D721Med (cell line): ENCODE results near the gene CDC42BPB.

Experiments used
- DNase-seq: peaks from one replicate; pipeline ENCODE4 v3.0.0; 2011; ENCODE audit warnings: low spot score; ENCODE audit not compliant: insufficient read length
- FAIRE-seq: peaks from 2 replicates; lab custom pipeline; 2011; peaks lifted over from hg19 to GRCh38; lab: Jason Lieb, UNC
- TF ChIP-seq, protein P1 (sequence below): IDR thresholded peaks from 2 replicates; pipeline ENCODE4 v1.5.1; 2012; ENCODE audit warnings: mild to moderate bottlenecking, control low read depth; ENCODE audit not compliant: insufficient read depth; ENCODE audit errors: missing control alignments

CDC42BPB gene

DNA sequence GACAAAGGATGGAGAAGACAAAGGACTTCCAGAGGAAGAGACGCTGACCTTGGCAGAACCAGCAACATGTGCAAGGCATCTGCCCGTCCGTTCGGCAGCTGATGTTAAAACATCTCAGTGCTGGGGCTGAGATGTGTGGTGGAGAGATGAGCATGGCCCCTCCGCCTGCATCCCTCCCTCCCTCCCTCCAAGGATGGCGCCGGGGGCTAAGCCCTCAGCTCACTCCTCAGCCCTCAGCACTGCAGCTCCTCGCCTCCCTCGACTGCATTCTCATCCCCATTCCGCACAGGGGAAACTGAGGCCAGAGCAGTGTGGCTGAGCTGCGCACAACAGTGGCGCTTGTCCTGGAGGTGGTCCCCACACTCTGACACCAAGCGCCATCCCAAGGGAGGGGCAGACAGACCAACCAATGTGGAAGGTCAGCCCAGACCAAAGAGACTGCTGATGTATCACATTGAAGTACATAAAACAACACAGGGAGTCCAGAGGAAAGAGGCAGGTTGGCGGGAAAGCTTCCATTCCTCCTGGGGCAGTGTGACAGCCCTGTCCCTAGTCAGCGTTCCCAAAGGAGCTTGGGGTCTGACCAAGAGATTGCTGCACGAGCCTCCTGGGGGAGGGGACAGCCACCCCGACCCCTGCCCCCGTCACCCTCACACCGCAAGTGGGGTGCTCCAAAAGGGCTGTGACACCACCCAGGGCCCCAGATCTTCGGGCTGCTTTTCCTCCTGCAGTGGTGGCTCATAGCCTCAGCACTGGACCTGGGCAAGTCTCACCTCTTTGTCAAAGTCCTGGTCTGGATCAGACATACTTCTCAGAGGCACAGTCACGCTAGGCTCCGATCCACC lies 119.8 kb downstream of the CDC42BPB start:
- TF ChIP-seq, protein P1, sequence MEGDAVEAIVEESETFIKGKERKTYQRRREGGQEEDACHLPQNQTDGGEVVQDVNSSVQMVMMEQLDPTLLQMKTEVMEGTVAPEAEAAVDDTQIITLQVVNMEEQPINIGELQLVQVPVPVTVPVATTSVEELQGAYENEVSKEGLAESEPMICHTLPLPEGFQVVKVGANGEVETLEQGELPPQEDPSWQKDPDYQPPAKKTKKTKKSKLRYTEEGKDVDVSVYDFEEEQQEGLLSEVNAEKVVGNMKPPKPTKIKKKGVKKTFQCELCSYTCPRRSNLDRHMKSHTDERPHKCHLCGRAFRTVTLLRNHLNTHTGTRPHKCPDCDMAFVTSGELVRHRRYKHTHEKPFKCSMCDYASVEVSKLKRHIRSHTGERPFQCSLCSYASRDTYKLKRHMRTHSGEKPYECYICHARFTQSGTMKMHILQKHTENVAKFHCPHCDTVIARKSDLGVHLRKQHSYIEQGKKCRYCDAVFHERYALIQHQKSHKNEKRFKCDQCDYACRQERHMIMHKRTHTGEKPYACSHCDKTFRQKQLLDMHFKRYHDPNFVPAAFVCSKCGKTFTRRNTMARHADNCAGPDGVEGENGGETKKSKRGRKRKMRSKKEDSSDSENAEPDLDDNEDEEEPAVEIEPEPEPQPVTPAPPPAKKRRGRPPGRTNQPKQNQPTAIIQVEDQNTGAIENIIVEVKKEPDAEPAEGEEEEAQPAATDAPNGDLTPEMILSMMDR, result no peak
- no peak for FAIRE-seq
- DNase-seq, result no peak

DNA sequence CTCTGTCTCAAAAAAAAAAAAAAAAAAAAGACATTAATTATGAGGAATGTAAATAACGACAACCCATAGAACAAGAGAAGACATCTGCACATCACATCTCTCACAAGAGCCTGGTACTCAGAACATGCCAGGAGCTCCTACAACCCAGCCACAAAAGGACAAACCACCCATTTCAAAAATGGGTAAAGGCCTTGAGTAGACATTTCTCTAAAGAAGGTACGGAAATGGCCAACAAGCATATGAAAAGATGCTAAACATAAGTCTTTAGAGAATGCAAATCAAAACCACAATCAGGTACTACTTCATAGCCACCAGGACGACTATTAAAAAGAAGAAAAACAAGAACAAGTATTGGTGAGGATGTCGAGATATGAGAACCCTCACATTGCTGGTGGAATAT lies 121.6 kb downstream of the CDC42BPB start:
- DNase-seq (no peak), FAIRE-seq (no peak)
- TF ChIP-seq, protein P1, result no peak

DNA sequence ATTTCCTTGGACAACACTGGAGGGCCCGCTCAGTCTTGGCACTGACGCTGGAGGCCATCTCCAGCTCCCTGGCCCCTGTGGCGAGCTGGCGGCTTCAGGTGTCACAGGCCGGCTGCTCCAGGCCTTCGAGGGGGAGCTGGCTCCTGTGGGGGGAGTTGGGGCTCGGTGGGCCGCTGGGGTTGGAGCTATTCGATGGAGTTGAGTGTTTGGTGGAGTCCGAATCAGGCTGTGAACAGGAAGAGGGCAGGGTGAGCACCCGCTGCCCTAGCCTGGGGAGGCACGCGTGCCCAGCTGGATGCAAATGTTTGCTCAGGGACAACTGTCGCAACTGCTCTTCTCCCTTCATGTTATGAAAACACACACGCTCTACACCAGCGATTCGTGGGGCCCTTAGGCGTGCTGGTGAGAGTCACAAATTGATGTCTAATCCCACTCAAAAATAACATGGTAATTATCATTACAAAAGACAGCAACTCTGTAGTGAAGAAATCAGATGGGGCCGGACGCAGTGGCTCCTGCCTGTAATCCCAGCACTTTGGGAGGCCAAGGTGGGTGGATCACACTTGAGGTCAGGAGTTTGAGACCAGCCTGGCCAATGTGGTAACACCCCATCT lies 123.6 kb downstream of the CDC42BPB start:
- TF ChIP-seq, protein P1, result no peak
- DNase-seq, result no peak
- FAIRE-seq, result no peak

DNA sequence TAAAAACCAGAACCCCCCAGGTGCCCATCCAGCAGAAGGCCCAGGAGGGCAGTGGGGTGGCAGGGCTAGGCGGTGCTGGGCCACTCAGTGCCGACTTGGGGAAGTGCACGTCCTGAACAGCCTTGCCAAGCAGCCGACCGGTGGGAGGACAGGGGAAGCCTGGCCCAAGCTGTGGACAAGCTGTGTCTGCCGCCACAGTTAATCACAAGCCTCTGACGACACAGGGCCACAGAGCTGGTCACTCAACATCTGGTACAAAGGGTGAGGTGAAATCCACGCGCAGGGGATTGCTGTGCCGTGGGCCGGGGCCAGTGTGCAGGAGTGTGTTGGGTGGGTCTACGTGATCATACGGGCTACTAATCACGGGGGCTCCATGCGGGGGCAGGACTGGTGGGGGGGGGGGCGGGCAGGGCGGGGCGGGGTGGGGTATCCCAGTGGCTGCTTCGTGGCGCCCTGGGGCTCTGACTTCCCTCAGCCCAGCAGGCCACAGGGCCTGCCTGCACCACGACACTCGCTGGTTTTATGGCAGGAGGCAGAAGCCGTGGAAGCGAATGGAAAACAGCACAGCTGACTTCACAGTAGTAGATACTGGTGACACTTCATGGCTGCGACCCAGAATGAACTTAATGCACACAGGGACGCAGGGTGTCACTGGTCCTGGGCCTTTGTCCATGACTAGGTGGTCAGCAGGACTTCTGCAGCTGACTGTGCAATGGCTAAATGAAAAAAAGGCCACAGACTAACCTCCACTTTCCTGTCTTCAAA lies 124.7 kb downstream of the CDC42BPB start:
- FAIRE-seq, result no peak
- TF ChIP-seq, protein P1, result no peak

DNA sequence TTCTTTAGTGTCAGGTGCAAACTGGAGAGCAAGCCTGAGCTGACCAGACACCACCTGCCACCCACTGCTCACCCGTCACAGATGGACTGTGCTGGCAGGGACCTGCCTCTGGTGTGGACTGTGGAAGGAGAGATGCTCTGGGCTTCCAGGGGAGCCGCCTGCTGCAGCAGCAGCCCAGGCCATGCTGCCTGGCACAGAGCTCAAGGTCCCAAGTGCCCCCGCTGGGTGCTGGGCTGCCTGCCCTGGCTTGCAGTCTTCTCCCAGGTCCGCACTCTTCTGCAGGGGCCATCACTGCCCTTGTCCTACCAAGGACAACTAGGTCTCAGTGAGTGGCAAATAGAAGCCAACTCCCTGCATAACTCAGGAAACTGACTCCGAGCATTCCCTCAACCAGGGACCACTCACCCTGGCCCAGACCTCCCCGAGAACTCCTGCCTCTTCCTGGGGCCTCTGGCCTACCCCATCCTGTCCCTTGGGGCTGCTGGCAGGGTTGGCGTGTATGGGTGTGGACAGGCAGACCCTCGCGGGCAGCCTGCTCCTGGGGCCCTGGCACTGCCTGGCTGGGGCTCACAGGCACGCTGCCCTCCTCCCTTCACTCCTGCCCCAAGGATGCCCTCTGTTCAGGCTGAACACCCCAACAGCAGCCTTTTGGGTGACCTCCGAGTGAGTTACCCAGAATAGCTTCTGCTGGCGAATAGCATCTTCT lies 125.6 kb downstream of the CDC42BPB start:
- no peak for DNase-seq
- TF ChIP-seq, protein P1, result no peak
- no peak for FAIRE-seq

More for the DNA sequence above, 124.7 kb downstream of the CDC42BPB start:
- DNase-seq, result no peak

DNA sequence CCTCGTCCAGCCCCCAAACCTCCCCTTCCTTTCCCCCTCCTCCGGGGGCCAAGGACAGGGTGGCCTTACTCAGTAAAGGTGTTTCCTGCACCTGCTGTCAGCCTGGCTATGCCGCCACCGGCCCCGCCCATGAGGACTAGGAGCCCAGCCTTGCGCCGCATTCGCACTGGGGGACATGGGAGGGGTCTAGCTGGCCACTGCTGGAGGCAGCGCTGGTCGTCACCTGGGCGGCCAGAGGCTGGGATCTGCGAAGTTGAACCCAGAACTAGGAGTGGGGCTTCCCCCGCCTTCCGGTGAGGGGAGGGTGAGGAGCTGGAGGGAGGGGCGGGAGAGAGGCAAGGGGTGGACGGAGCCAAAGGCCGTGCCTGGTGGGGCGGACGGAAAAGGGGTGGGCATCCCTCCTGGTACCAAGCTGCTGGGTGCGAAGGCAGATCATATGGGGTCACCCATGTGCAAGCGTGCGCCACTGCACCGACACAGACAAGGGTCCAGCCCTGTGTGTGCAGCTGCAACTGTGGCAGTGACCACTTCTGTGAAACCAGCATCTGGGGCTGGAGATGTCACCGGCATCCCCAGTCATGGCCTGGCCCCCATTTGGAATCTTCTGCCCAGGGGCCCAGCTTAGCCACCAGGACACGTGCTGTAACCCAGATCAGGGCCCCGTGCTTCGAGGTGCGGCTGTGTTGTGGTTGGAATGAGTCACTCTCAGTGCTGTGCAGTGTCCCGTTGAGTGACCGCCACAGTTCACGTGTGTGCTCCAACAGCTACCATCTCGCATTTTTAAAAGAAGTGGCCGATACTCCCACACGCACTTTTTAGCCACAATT lies 126.4 kb downstream of the CDC42BPB start:
- no peak for FAIRE-seq
- TF ChIP-seq, protein P1, result no peak
- no peak for DNase-seq
